MM.1S (cell line): ENCODE results near the gene MAPK12.

Source experiments
- CTCF ChIP-seq: fragments of 300-600 bp; sonication (generic); IDR thresholded peaks from 2 replicates; pipeline ENCODE4 v1.5.1; 2016; ENCODE audit warnings: antibody characterized with exemption, low read length, mixed read lengths
- EZH2 ChIP-seq: fragments of 300-600 bp; sonication (generic); optimal IDR thresholded peaks from 2 replicates; pipeline ENCODE3; 2017; ENCODE audit warnings: low read depth, mild to moderate bottlenecking, antibody characterized with exemption, low read length, mixed read lengths
- EZH2phosphoT487 ChIP-seq: fragments of 300-600 bp; sonication (generic); IDR thresholded peaks from 2 replicates; pipeline ENCODE4 v1.6.1; 2018; ENCODE audit warnings: antibody characterized with exemption, low read length

DNA sequence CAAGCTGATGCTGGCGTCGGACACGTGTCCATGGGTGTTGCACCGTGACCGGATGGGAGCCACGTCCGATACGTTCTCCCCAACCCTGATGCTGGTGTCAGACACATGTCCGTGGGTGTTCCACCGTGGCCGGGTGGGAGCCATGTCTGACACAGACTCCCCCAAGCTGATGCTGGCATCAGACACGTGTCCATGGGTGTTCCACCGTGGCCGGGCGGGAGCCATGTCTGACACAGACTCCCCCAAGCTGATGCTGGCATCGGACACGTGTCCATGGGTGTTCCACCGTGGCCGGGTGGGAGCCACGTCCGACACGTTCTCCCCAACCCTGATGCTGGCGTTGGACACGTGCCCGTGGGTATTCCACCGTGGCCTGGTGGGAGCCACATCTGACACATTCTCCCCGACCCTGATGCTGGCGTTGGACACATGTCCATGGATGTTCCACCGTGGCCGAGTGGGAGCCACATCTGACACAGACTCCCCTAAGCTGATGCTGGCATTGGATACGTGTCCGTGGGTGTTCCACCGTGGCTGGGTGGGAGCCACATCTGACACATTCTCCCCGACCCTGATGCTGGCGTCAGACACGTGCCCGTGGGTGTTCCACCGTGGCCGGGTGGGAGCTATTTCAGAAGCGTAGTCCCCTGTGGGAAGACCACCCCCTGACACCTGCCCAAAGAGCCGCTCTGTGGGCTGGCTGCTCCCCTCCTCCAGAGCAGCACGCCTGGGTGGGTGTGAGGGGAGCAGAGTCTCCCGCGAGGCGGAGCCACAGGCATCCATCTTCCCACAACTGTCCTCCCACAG, 40.7 kb downstream of the MAPK12 start:
- TF ChIP-seq EZH2 (no peak), CTCF (no peak), EZH2phosphoT487 (no peak)
